Measurements from ENCODE around the gene SNTA1. TPM values are rescaled to one million over a fixed set of nuclear protein-coding genes. Genes with fewer than 3 reads are reported as not detected.
A peak's percentile ranks its signal among the peaks of the same experiment; 100 is the strongest.
"Not testable (repeated sequence)": the region's sequence is repeated elsewhere in the genome, so short reads cannot be mapped to it uniquely, and the experiment has no call there.

The SNTA1 gene
- total RNA-seq, 2 experiments from 2014 or later, result 4.2 to 5.0 TPM

DNA sequence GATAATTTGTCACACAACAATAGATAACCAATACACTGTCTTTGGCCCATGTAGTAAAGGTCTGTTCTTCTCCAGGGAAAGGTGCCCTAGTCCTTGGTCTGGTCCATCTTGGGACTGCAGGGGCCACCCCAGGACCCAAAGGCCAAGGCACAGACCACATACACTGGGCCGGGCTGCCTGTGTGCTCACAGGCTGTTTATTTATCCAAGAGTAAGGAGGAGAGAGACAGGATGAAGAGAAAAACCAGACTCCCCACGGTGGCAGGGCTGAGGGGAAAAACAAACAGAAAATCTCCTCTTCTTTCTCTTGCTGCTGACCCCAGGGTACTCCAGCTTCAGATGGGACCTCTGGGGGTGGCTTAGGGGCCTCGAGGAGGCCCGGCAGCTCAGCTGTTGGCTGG lies 35.8 kb downstream of the SNTA1 start:
- Mint-ChIP-seq H3K27me3 (no peaks in the 10 kb centered on the region), H3K4me1 (peaks cover 2% of the 10 kb centered on the region), H3K4me3 (no peak overlapping the region), H3K36me3 (ENCODE audit: low read depth) (peaks cover 3% of the 10 kb centered on the region), H3K9me3 (ENCODE audit: low read depth) (no peaks in the 10 kb centered on the region), H3K27ac (no peak overlapping the region)
- DNase-seq (no peak), ATAC-seq (no peak)
- intact Hi-C loops (cut with DNase I, micrococcal nuclease), result no loop called here
- ChIA-PET POLR2A (no interaction called here), CTCF (interaction anchor here (0.9 kb wide), 1 partner anchor 37 kb away, joined by 3 read pairs; no protein-coding TSS in a partner anchor)

DNA sequence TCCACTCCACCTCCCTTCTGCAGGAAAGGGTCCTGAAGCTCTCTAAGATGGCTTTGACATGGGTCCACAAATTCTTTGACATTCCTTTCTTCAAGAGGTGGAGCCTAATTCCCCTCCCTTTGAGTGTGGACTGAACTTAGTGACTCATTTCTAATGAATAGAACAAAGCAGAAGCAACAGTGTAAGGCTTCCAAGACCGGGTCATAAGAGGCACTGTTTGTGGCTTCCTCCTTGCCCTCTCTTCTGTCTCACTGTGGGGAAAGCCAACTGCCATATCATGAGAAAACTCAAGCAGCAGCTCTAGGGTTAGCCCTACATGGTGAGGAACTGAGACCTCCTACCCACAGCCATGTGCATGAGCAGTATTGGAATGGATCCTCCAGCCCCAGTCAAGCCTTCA lies 36.3 kb downstream of the SNTA1 start:
- DNase-seq (no peak), ATAC-seq (peak; percentile 12)
- Mint-ChIP-seq H3K36me3 (ENCODE audit: low read depth) (peaks cover 3% of the 10 kb centered on the region), H3K27me3 (no peaks in the 10 kb centered on the region), H3K9me3 (ENCODE audit: low read depth) (no peaks in the 10 kb centered on the region), H3K4me3 (no peak overlapping the region), H3K27ac (no peak overlapping the region), H3K4me1 (peaks cover 7% of the 10 kb centered on the region)
- POLR2A ChIA-PET, result no interaction called here
- CTCF ChIA-PET, result interaction anchor here (0.9 to 1.0 kb wide), 2 partner anchors 20 to 37 kb away, joined by 3 read pairs; no protein-coding TSS in a partner anchor
- intact Hi-C loops (cut with DNase I, micrococcal nuclease), result no loop called here

DNA sequence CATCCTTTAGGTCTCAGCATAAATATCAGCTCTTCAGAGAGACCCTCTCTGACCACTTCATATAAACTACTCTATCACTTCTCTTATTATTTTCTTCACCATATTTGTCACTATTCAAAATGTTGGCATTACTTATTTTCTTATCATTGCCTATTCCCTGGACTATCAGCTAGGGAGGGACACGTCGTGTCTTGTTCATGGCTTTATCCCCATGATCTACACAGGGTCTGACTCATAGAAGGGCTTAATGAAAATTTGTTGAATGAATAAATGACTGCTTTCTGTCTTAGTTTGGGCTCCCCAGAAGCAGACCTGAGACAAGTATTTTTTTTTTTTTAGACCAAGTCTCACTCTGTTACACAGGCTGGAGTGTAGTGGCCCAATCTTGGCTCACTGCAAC lies 39.3 kb downstream of the SNTA1 start:
- Mint-ChIP-seq H3K9me3 (ENCODE audit: low read depth) (no peaks in the 10 kb centered on the region), H3K36me3 (ENCODE audit: low read depth) (peaks cover 3% of the 10 kb centered on the region), H3K27ac (no peak overlapping the region), H3K27me3 (no peaks in the 10 kb centered on the region), H3K4me3 (no peak overlapping the region), H3K4me1 (peaks cover 25% of the 10 kb centered on the region)
- intact Hi-C loops (cut with DNase I, micrococcal nuclease), result loop anchor here in 1 of 2 experiments (5.0 kb wide), 1 partner anchor 588 kb away; the partner anchor contains the start of gene RALY
- DNase-seq (no peak), ATAC-seq (no peak)
- POLR2A ChIA-PET, result no interaction called here
- CTCF ChIA-PET, result no interaction called here

DNA sequence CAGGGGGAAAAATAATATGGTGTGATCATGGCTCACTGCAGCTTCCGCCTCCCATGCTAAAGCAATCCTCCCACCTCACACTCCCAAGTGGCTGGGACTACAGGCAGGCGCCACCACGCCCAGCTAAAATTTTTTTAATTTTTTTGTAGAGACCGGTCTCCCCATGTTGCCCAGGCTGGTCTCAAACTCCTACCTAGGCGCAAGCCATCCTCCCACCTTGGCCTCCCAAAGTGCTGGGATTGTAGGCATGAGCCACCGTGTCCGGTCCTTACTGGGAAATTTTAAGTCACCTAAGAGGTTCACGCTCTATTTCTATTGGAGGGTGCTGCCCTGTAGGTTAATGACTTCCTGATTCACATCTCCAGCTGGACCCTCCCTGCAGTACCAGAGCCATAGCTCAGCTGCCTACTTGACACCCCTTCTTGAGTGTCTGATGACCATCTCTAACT lies 41.6 kb downstream of the SNTA1 start:
- ATAC-seq (peak; percentile 37), DNase-seq (peak; percentile 28)
- CTCF ChIA-PET, result interaction anchor here (0.7 to 1.0 kb wide), 8 partner anchors 9 to 387 kb away, joined by 3 to 4 read pairs (median 3); partner anchors contain the start of gene ACTL10
- Mint-ChIP-seq H3K9me3 (ENCODE audit: low read depth) (no peaks in the 10 kb centered on the region), H3K27me3 (no peaks in the 10 kb centered on the region), H3K36me3 (ENCODE audit: low read depth) (peaks cover 2% of the 10 kb centered on the region), H3K4me1 (peaks cover 40% of the 10 kb centered on the region), H3K27ac (peak overlapping the region; percentile 90), H3K4me3 (peak overlapping the region; percentile 79)
- intact Hi-C loops (cut with DNase I, micrococcal nuclease), result loop anchor here (1.0 to 5.0 kb wide), 6 partner anchors 42 to 590 kb away; partner anchors contain the start of genes CHMP4B (in 1 of the 2) and RALY (in 1 of the 2)
- POLR2A ChIA-PET, result no interaction called here

DNA sequence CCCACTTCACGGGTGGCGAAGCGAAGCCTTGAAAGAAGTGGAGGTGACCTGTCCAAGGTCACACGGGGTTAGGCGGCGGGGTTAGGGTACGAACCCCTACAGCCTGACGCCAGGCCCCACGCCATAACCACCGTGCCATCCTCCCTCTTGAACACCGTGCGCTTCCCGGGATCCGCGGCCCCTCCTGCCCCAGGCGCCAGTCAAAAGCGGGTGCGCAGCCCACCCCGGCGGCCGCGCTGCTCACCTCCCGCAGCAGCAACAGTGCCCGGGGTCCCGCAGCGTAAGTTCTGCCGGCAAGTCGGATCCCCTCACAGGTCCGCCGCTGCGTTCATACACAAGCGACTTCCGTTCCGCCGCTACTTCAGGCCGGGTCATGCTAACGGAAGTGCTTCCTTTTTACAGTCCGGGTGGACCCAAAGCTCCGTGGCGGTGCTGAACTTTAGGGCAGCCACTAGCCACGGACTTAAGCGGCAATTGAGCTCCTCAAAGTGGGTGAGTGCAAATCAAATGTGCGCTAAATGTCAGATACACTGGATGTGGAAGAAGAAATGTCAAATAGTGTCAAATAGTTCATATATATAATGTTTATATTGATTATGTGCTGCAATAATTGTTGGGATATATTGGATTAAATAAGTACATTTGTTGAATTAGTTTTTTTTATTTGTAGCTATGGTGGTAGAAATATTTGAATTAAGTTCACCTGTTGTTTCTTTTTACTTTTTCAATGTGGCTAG lies 42.2 kb downstream of the SNTA1 start, which contains the start of gene CDK5RAP1:
TSS of gene CDK5RAP1 (minus strand) at position 336 of the 737 bp plus-strand sequence. CDS start 4,455 bp downstream, outside the sequence.
- no peaks in the 10 kb centered on the region for H3K9me3 Mint-ChIP-seq (ENCODE audit: low read depth)
- ATAC-seq (peak; percentile 98), DNase-seq (peak; percentile 92)
- ChIA-PET POLR2A (interaction anchor here (0.6 kb wide), 2 partner anchors 54 to 661 kb away, joined by 3 to 8 read pairs; no protein-coding TSS in a partner anchor), CTCF (interaction anchor here (0.7 to 1.0 kb wide), 10 partner anchors 10 to 391 kb away, joined by 3 to 4 read pairs (median 3); partner anchors contain the start of gene ACTL10)
- peak within 1 kb of the TSS; percentile 90 for H3K27ac Mint-ChIP-seq
- intact Hi-C loops (cut with DNase I, micrococcal nuclease), result loop anchor here (1.0 to 5.0 kb wide), 6 partner anchors 43 to 591 kb away; partner anchors contain the start of genes CHMP4B (in 1 of the 2) and RALY (in 1 of the 2)
- no peaks in the 10 kb centered on the region for H3K27me3 Mint-ChIP-seq
- H3K4me3 Mint-ChIP-seq, result peak within 1 kb of the TSS; percentile 79
- H3K4me1 Mint-ChIP-seq, result peaks cover 42% of the 10 kb centered on the region
- H3K36me3 Mint-ChIP-seq (ENCODE audit: low read depth), result peaks cover 1% of the 10 kb centered on the region

DNA sequence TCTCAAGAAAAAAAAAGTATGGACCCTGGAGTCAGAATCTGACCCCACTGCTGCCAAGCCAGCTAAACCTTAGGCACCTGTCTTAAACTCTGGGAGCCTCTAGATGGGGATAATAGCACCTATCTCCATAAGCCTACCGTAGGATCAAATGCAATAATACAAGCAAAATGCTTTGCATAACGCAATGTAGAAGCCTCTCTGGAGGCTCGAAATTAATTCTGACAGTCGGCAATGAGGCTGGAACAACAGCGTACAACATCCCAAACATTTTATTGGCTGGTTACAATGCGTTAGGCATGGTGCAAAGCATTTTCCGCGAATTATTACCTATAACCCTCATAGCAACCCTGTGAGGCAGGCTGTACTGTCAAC lies 42.8 kb downstream of the SNTA1 start:
- H3K27ac Mint-ChIP-seq, result peak overlapping the region; percentile 90
- intact Hi-C loops (cut with DNase I, micrococcal nuclease), result loop anchor here (1.0 to 5.0 kb wide), 6 partner anchors 44 to 592 kb away; partner anchors contain the start of genes CHMP4B (in 1 of the 2) and RALY (in 1 of the 2)
- H3K36me3 Mint-ChIP-seq (ENCODE audit: low read depth), result peaks cover 7% of the 10 kb centered on the region
- no peaks in the 10 kb centered on the region for H3K9me3 Mint-ChIP-seq (ENCODE audit: low read depth)
- peak overlapping the region; percentile 79 for H3K4me3 Mint-ChIP-seq
- peaks cover 46% of the 10 kb centered on the region for H3K4me1 Mint-ChIP-seq
- DNase-seq, result no peak
- no peaks in the 10 kb centered on the region for H3K27me3 Mint-ChIP-seq
- POLR2A ChIA-PET, result interaction anchor here (0.6 to 0.7 kb wide), 4 partner anchors 55 to 662 kb away, joined by 3 to 8 read pairs (median 3); no protein-coding TSS in a partner anchor
- ATAC-seq, result peak; percentile 47
- CTCF ChIA-PET, result interaction anchor here (0.5 to 1.2 kb wide), 8 partner anchors 10 to 392 kb away, joined by 3 to 4 read pairs (median 3); partner anchors contain the start of gene ACTL10

DNA sequence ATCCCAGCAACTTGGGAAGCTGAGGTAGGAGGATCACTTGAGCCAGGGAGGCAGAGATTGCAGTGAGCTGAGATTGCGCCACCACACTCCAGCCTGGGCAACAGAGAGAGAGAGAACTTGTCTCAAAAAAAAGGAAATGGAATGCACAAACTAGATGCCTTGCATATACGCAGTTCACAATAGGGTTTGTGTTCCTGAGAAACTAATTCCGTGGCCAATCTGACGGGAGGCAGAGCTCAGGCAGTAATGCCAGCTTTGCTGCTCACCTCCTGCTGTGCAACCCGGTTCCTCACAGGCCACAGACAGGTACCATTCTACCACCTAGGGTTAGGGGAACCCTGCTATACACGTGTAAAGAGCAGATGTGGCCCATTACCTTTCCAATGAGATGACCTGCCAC lies 43.6 kb downstream of the SNTA1 start:
- Mint-ChIP-seq H3K36me3 (ENCODE audit: low read depth) (peaks cover 9% of the 10 kb centered on the region), H3K27me3 (no peaks in the 10 kb centered on the region), H3K4me3 (peak overlapping the region; percentile 79), H3K4me1 (peaks cover 46% of the 10 kb centered on the region), H3K9me3 (ENCODE audit: low read depth) (no peaks in the 10 kb centered on the region), H3K27ac (no peak overlapping the region)
- DNase-seq (no peak), ATAC-seq (no peak)
- POLR2A ChIA-PET, result interaction anchor here (0.6 to 0.7 kb wide), 2 partner anchors 80 to 96 kb away, joined by 3 read pairs; no protein-coding TSS in a partner anchor
- intact Hi-C loops (cut with DNase I, micrococcal nuclease), result loop anchor here (2.0 to 5.0 kb wide), 2 partner anchors 45 to 592 kb away; partner anchors contain the start of gene RALY (in 1 of the 2)
- CTCF ChIA-PET, result interaction anchor here (1.2 kb wide), 1 partner anchor 45 kb away, joined by 3 read pairs; no protein-coding TSS in a partner anchor

DNA sequence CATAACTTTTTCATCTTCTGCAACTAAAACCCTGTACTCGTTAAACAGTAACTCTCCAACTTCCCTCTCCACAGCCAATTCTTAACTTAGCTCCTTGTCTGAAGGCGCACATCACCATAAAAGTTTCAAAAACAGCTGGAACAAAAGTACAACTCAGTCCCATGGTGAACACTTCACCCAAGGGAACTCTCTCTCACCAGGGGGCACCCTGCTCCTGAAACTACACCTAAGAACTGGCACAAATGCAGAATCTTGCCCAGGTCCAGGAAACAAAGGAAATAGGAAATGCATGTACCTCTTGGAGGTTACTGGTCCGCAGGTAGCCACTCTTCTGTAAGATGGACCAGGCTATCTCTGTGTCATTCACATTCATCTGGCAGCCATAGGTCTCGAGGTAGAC lies 48.8 kb downstream of the SNTA1 start:
- CTCF ChIA-PET, result no interaction called here

DNA sequence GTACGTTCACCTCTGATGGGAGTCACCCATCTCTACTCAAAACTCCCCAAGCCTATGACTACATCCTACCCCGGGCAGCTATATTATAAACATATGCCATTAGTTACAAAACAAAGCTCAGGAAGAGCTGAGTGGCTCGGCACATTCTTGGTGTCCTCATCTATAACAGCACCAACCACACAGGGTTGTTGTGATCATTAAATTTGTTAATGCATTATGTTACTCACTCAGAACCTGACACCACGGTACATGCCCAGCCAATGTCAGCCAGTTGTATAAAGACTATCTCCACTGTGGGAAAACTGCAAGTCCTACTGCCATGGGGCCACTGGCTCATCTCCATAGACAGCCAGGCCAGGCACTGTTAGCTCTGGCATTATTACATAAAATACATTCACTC lies 50.0 kb downstream of the SNTA1 start:
- ChIA-PET POLR2A (interaction anchor here (0.7 kb wide), 1 partner anchor 8 kb away, joined by 8 read pairs; no protein-coding TSS in a partner anchor), CTCF (interaction anchor here (0.7 to 0.8 kb wide), 2 partner anchors 606 to 1732 kb away, joined by 3 read pairs; no protein-coding TSS in a partner anchor)
- intact Hi-C loops (cut with DNase I, micrococcal nuclease), result no loop called here
- no peaks in the 10 kb centered on the region for H3K9me3 Mint-ChIP-seq (ENCODE audit: low read depth)
- H3K27ac Mint-ChIP-seq, result no peak overlapping the region
- peaks cover 23% of the 10 kb centered on the region for H3K4me1 Mint-ChIP-seq
- no peaks in the 10 kb centered on the region for H3K27me3 Mint-ChIP-seq
- ATAC-seq (no peak), DNase-seq (no peak)
- H3K4me3 Mint-ChIP-seq, result no peak overlapping the region
- H3K36me3 Mint-ChIP-seq (ENCODE audit: low read depth), result peaks cover 46% of the 10 kb centered on the region

More for the DNA sequence above, 48.8 kb downstream of the SNTA1 start:
- peak overlapping the region; percentile 66 for H3K27ac Mint-ChIP-seq
- DNase-seq, result no peak
- ATAC-seq, result no peak
- peaks cover 43% of the 10 kb centered on the region for H3K36me3 Mint-ChIP-seq (ENCODE audit: low read depth)
- POLR2A ChIA-PET, result no interaction called here
- no peaks in the 10 kb centered on the region for H3K27me3 Mint-ChIP-seq
- peaks cover 29% of the 10 kb centered on the region for H3K4me1 Mint-ChIP-seq
- no peaks in the 10 kb centered on the region for H3K9me3 Mint-ChIP-seq (ENCODE audit: low read depth)
- intact Hi-C loops (cut with DNase I, micrococcal nuclease), result no loop called here
- H3K4me3 Mint-ChIP-seq, result no peak overlapping the region

DNA sequence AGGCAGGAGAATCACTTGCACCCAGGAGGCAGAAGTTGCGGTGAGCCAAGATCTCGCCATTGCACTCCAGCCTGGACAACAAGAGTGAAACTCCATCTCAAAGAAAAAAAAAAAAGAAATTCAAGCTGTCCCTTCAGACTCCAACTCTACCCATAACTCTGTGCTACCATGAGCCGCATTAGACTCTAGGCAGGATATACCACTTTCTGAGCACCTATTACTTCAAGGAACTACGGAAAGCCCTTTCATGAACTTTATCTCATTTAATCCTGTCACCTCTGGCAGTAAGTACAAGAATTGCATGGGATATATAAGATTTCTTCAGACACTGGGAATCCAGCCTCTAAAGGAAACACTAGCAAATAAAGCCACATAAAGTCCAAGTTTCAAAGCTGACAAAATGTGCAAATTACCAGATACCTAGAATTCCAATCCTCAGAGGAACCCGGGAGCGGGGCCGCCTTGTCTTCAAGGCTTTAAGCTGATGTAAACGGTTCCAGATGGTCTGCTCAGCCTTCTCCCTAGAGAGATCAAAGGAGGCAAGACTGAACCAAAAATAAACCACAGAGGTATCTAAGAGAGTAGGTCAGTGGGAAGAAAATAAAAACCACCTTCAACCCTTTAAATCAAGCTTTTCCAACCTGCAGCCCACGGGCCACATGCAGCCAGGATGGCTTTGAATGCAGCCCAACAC lies 51.7 kb downstream of the SNTA1 start:
- ChIA-PET POLR2A (no interaction called here), CTCF (no interaction called here)
- Mint-ChIP-seq H3K9me3 (ENCODE audit: low read depth) (no peaks in the 10 kb centered on the region), H3K4me1 (peaks cover 8% of the 10 kb centered on the region), H3K36me3 (ENCODE audit: low read depth) (peaks cover 50% of the 10 kb centered on the region), H3K27ac (no peak overlapping the region), H3K27me3 (no peaks in the 10 kb centered on the region), H3K4me3 (no peak overlapping the region)
- intact Hi-C loops (cut with DNase I, micrococcal nuclease), result no loop called here
- no peak for DNase-seq
- no peak for ATAC-seq

DNA sequence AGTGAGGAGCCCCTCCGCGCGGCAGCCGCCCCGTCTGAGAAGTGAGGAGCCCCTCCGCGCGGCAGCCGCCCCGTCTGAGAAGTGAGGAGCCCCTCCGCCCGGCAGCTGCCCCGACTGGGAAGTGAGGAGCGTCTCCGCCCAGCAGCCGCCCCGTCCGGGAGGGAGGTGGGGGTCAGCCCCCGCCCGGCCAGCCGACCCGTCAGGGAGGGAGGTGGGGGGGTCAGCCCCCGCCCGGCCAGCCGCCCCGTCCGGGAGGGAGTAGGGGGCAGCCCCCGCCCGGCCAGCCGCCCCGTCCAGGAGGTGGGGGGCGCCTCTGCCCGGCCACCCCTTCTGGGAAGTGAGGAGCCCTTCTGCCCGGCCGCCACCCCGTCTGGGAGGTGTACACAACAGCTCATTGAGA lies 54.2 kb downstream of the SNTA1 start:
- intact Hi-C loops (cut with DNase I, micrococcal nuclease); H3K4me3 Mint-ChIP-seq; H3K27me3 Mint-ChIP-seq; H3K27ac Mint-ChIP-seq; DNase-seq; H3K4me1 Mint-ChIP-seq; CTCF ChIA-PET; ATAC-seq; H3K9me3 Mint-ChIP-seq (ENCODE audit: low read depth); POLR2A ChIA-PET: not testable (repeated sequence)
- H3K36me3 Mint-ChIP-seq (ENCODE audit: low read depth), result peaks cover 46% of the 10 kb centered on the region
